Mammary epithelial cell (primary cell): ENCODE results near the gene CSE1L.

Experiments used
- EZH2 ChIP-seq: IDR thresholded peaks from 2 replicates; pipeline ENCODE4 v1.6.1; 2012; ENCODE audit warnings: low read length, inconsistent platforms, borderline replicate concordance
- TF ChIP-seq, protein P1 (sequence below), 2 donors: IDR thresholded peaks in 1 of 2; conservative IDR thresholded peaks in 1 of 2; 2 replicates each; pipeline ENCODE4 v1.5.1; 2011 to 2012; ENCODE audit warnings: inconsistent platforms in 2 of 2, low read length in 2 of 2, mild to moderate bottlenecking in 2 of 2, control low read depth in 1 of 2, low read depth in 1 of 2; ENCODE audit not compliant: insufficient read depth in 1 of 2; ENCODE audit errors: extremely low read depth in 1 of 2

DNA sequence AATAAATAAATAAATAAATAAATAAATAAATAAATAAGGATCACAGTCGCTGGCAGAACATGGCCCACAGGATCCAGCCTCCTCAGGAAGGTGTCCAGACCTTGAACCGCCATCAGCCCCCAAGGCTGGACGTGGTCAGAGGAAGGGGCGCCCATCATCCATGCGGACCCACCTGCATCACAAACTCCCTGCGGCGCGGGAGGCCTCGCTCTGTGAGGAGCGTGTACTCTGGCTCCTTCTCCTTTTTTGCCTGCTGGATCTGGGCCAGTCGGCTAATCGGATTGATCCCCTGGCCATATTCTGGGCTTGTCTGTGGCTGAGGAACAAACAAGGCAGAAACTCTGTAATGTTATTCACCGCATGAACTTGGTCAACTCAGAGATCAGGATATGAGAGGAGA, 76.8 kb downstream of the CSE1L start:
- TF ChIP-seq, protein P1, sequence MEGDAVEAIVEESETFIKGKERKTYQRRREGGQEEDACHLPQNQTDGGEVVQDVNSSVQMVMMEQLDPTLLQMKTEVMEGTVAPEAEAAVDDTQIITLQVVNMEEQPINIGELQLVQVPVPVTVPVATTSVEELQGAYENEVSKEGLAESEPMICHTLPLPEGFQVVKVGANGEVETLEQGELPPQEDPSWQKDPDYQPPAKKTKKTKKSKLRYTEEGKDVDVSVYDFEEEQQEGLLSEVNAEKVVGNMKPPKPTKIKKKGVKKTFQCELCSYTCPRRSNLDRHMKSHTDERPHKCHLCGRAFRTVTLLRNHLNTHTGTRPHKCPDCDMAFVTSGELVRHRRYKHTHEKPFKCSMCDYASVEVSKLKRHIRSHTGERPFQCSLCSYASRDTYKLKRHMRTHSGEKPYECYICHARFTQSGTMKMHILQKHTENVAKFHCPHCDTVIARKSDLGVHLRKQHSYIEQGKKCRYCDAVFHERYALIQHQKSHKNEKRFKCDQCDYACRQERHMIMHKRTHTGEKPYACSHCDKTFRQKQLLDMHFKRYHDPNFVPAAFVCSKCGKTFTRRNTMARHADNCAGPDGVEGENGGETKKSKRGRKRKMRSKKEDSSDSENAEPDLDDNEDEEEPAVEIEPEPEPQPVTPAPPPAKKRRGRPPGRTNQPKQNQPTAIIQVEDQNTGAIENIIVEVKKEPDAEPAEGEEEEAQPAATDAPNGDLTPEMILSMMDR (conservative IDR thresholded peaks at IDR 0.05 in 1 of 2, IDR thresholded peaks at IDR 0.05 in 1 of 2; ENCODE audit: extremely low read depth in 1 of 2, insufficient read depth in 1 of 2, low read depth in 1 of 2, low read length in 2 of 2), result no peak
- no peak for TF ChIP-seq EZH2
